IMR-90 (cell line): Measurements from ENCODE around the gene SRSF12. TPM values are rescaled to one million over a fixed set of nuclear protein-coding genes. Genes with fewer than 3 reads are reported as not detected.

Source experiments
- ATAC-seq: fragments of 200-7000 bp; cut with Tn5 transposase; 2 replicates; pipeline ENCODE4 v1.9.1; 2020; ENCODE audit warnings: low read depth, mild to moderate bottlenecking, moderate library complexity
- BruUV-seq: library from RNA; stranded (reverse); fragments of 400-500 nt; replicated peaks from 2 replicates; lab custom pipeline; 2021; lab: Mats Ljungman, UMichigan
- CTCF ChIA-PET: fragments of 300-600 bp; formaldehyde crosslinking; extraction: SDS; loops from one replicate; lab custom pipeline; 2021; ENCODE audit warnings: antibody characterized with exemption; lab: Yijun Ruan, JAX
- POLR2A ChIA-PET: fragments of 300-600 bp; sonication (Branson Sonifier 250); formaldehyde crosslinking; loops from one replicate; lab custom pipeline; 2022; ENCODE audit warnings: antibody characterized with exemption; ENCODE audit not compliant: unreplicated experiment; lab: Charles Lee
- DNase-seq: peaks from one replicate; pipeline ENCODE4 v3.0.0; 2013
- H2AFZ ChIP-seq: replicated peaks from 2 replicates; pipeline ENCODE3; 2013; ENCODE audit warnings: low read length, mild to moderate bottlenecking; ENCODE audit not compliant: poor library complexity
- H2AK5ac ChIP-seq: 2 replicates; pipeline ENCODE4 v1.6.1; 2013; ENCODE audit warnings: low read depth, low read length, inconsistent platforms
- H2AK9ac ChIP-seq: replicated peaks from 2 replicates; pipeline ENCODE3; 2013; ENCODE audit warnings: mild to moderate bottlenecking, low read depth, low read length, moderate library complexity; ENCODE audit not compliant: poor library complexity
- H2BK120ac ChIP-seq: 2 replicates; pipeline ENCODE4 v1.6.1; 2013; ENCODE audit warnings: low read depth, low read length, inconsistent platforms
- H2BK15ac ChIP-seq: 3 replicates; pipeline ENCODE4 v1.6.1; 2013; ENCODE audit warnings: low read depth, low read length, inconsistent platforms
- H2BK20ac ChIP-seq: 2 replicates; pipeline ENCODE4 v1.6.1; 2013; ENCODE audit warnings: low read depth, mild to moderate bottlenecking, inconsistent platforms, low read length, moderate library complexity
- H2BK5ac ChIP-seq: 2 replicates; pipeline ENCODE4 v1.6.1; 2013; ENCODE audit warnings: mild to moderate bottlenecking, low read depth, low read length, inconsistent platforms; ENCODE audit not compliant: poor library complexity, severe bottlenecking
- H3K14ac ChIP-seq: replicated peaks from 2 replicates; pipeline ENCODE4 v1.6.1; 2013; ENCODE audit warnings: low read depth, low read length, inconsistent platforms
- H3K18ac ChIP-seq: 2 replicates; pipeline ENCODE4 v1.6.1; 2013; ENCODE audit warnings: low read depth, low read length, control low read depth
- H3K23ac ChIP-seq: 2 replicates; pipeline ENCODE4 v1.6.1; 2013; ENCODE audit warnings: low read depth, low read length, inconsistent platforms
- H3K27ac ChIP-seq: 2 replicates; pipeline ENCODE4 v1.5.1; 2013; ENCODE audit warnings: mild to moderate bottlenecking, control low read depth, low read length; ENCODE audit not compliant: insufficient read depth
- H3K27me3 ChIP-seq: 2 replicates; pipeline ENCODE4 v1.6.1; 2013; ENCODE audit warnings: low read length; ENCODE audit not compliant: control insufficient read depth, insufficient read depth
- H3K36me3 ChIP-seq: 2 replicates; pipeline ENCODE4 v1.6.1; 2013; ENCODE audit warnings: low read length, mixed read lengths; ENCODE audit not compliant: control insufficient read depth, insufficient read depth
- H3K4ac ChIP-seq: 2 replicates; pipeline ENCODE4 v1.6.1; 2013; ENCODE audit warnings: low read depth, low read length, inconsistent platforms
- H3K4me1 ChIP-seq: 2 replicates; pipeline ENCODE4 v1.6.1; 2013; ENCODE audit warnings: low read length, mixed read lengths; ENCODE audit not compliant: control insufficient read depth, insufficient read depth
- H3K4me2 ChIP-seq: 2 replicates; pipeline ENCODE4 v1.6.1; 2013; ENCODE audit warnings: low read depth, mild to moderate bottlenecking, control low read depth, low read length, moderate library complexity
- H3K4me3 ChIP-seq: 2 replicates; pipeline ENCODE4 v1.5.1; 2013; ENCODE audit warnings: low read depth, mild to moderate bottlenecking, control low read depth, low read length, moderate library complexity; ENCODE audit not compliant: insufficient read depth
- H3K56ac ChIP-seq: 2 replicates; pipeline ENCODE4 v1.6.1; 2013; ENCODE audit warnings: low read length, inconsistent platforms; ENCODE audit not compliant: insufficient read depth; ENCODE audit errors: extremely low read depth
- H3K79me1 ChIP-seq, 2 experiments: 2 replicates each; pipeline ENCODE4 v1.6.1; 2013; ENCODE audit warnings: low read length in 2 of 2, inconsistent platforms in 1 of 2, low read depth in 1 of 2
- H3K9ac ChIP-seq: 2 replicates; pipeline ENCODE4 v1.6.1; 2013; ENCODE audit warnings: low read depth, low read length, control low read depth
- H3K9me1 ChIP-seq: 2 replicates; pipeline ENCODE4 v1.6.1; 2013; ENCODE audit warnings: low read length, inconsistent platforms; ENCODE audit not compliant: insufficient read depth
- H3K9me3 ChIP-seq: 2 replicates; pipeline ENCODE4 v1.6.1; 2013; ENCODE audit warnings: low read length; ENCODE audit not compliant: control insufficient read depth, insufficient read depth
- H4K20me1 ChIP-seq: 2 replicates; pipeline ENCODE4 v1.6.1; 2013; ENCODE audit warnings: low read length, inconsistent platforms; ENCODE audit not compliant: insufficient read depth
- H4K5ac ChIP-seq: 2 replicates; pipeline ENCODE4 v1.6.1; 2013; ENCODE audit warnings: mild to moderate bottlenecking, low read depth, low read length, control low read depth
- H4K8ac ChIP-seq, 2 experiments: 2 replicates each; pipeline ENCODE4 v1.6.1; 2013; ENCODE audit warnings: low read depth in 2 of 2, low read length in 2 of 2, control low read depth in 1 of 2, inconsistent platforms in 1 of 2
- H4K91ac ChIP-seq: 2 replicates; pipeline ENCODE4 v1.6.1; 2013; ENCODE audit warnings: low read depth, low read length, inconsistent platforms; ENCODE audit not compliant: insufficient read depth
- MAZ ChIP-seq: IDR thresholded peaks from 2 replicates; pipeline ENCODE4 v1.6.1; 2012; ENCODE audit warnings: low read depth, mild to moderate bottlenecking, low read length, improper control_type of control experiment, moderate library complexity, borderline replicate concordance
- RAD21 ChIP-seq: IDR thresholded peaks from 2 replicates; pipeline ENCODE4 v1.6.1; 2012; ENCODE audit warnings: low read length, improper control_type of control experiment
- WGBS, 2 experiments: methylation state at CpG; one replicate each; pipeline versions ENCODE4 v1.1.5 to v1.1.7; 2013; ENCODE audit warnings: missing lambda C conversion rate in 2 of 2; ENCODE audit not compliant: insufficient read length in 1 of 2; ENCODE audit errors: extremely low coverage in 2 of 2; 5-methylcytosine and 5-hydroxymethylcytosine counted together
- dilution Hi-C: fragments of 300-500 bp; cut with HindIII; formaldehyde crosslinking; loops from one replicate; pipeline ENCODE4 v1.14.3; 2018; ENCODE audit warnings: low sequenced_read_pairs; ENCODE audit not compliant: unreplicated experiment
- in situ Hi-C: fragments of 300-500 bp; cut with MboI; formaldehyde crosslinking; loops from 3 replicates; pipeline ENCODE4 v1.14.3; 2019; ENCODE audit warnings: low sequenced_read_pairs, inconsistent platforms, mixed read lengths
- intact Hi-C: fragments of 100-400 bp; cut with micrococcal nuclease; formaldehyde crosslinking; loops from 2 replicates; pipeline ENCODE4 v1.10.0; 2022
- polyA plus RNA-seq, 3 experiments: library from polyadenylated mRNA; depleted of rRNA; stranded (reverse); fragments of >200 nt; gene quantifications; 2 replicates each; pipeline ENCODE4 v1.2.3, GENCODE V29; 2012; ENCODE audit warnings: low replicate concordance in 1 of 3
- total RNA-seq: library from RNA; depleted of rRNA; stranded (reverse); fragments of >200 nt; gene quantifications from 2 replicates; pipeline ENCODE4 v1.2.3, GENCODE V29; 2012

SRSF12 gene
- total and polyA plus RNA-seq, 2 of the 4 experiments (the other 2 are of a cell fraction) = 0.21 to 0.36 TPM

- Histone ChIP-seq H3K27me3 (peaks cover 3% of the 10 kb centered on the region; the same call in 1 of the 2 replicates), H2BK120ac (no peak overlapping the region), H3K14ac (no peak overlapping the region), H3K79me1 (no peaks in the 10 kb centered on the region), H3K4me2 (no peak overlapping the region), H4K5ac (no peak overlapping the region), H3K9ac (no peak overlapping the region), H3K56ac (no peak overlapping the region), H3K9me3 (no peaks in the 10 kb centered on the region), H4K91ac (no peak overlapping the region), H2BK15ac (no peak overlapping the region), H3K23ac (no peak overlapping the region), H4K20me1 (no peaks in the 10 kb centered on the region), H2BK20ac (no peak overlapping the region), H2AK5ac (no peak overlapping the region), H3K18ac (no peak overlapping the region), H3K27ac (no peak overlapping the region), H2AK9ac (no peak overlapping the region), H3K4me3 (no peak overlapping the region), H3K9me1 (no peaks in the 10 kb centered on the region), H2BK5ac (no peak overlapping the region), H3K36me3 (no peaks in the 10 kb centered on the region), H3K4me1 (no peaks in the 10 kb centered on the region), H3K4ac (no peak overlapping the region), H2AFZ (no peak overlapping the region), H4K8ac (no peak overlapping the region)
- DNase-seq (no peak), ATAC-seq (no peak)
- in situ Hi-C loops (no loop called here), dilution Hi-C loops (no loop called here), intact Hi-C loops (no loop called here)
- no peak for TF ChIP-seq MAZ
- no peak for TF ChIP-seq RAD21
- no TSS peak for BruUV-seq
- ChIA-PET POLR2A (no interaction called here), CTCF (interaction anchor here (0.6 kb wide), 1 partner anchor 314 kb away, joined by 7 read pairs; no protein-coding TSS in a partner anchor)
- WGBS, 2 experiments = no CpG with 5 or more reads among the region's 1 CpG
Measured at GRCh38 chr6:89063881-89064280, 54.0 kb downstream of the SRSF12 start.
